ENCODE results near the gene FAM98A. TPM values are rescaled to one million over a fixed set of nuclear protein-coding genes. Genes with fewer than 3 reads are reported as not detected.

The FAM98A gene
- total and polyA plus RNA-seq, 7 donors: 11.8 to 53.2 (median 20.9) TPM

DNA sequence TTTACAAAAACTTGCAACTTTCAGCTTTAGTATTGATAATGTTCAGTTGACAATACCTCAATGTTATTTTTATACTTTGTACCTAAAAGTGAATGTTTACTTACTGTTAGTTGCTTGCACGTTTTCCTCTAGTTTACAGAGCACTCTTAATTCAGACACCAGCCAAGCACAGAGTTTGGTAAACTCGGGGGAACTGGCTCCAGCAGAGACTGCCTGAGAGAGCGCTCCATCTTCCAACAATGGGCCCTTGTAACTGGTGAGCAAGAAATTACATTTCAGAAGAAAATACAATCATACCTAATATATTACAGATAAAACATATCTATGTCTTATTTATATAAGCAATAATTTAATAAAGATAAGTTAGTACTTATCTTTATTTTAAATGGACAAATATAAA, 3.7 kb downstream of the FAM98A start:
- Histone ChIP-seq H3K27me3 (no peaks in the 10 kb centered on the region), H3K36me3 (peaks cover 0 to 45% (median 5%) of the 10 kb centered on the region in 4 donors), H3K4me3 (no peak overlapping the region), H3K4me1 (peaks cover 0 to 26% (median 15%) of the 10 kb centered on the region in 4 donors), H3K9me3 (no peaks in the 10 kb centered on the region), H3K27ac (no peak overlapping the region)
- DNase-seq: no peak
- 59 to 76% methylated on average over 3 of the region's 3 CpGs for WGBS, 2 donors
- TF ChIP-seq EP300 (IDR thresholded peaks at IDR 0.05): no peak
- no peak for TF ChIP-seq POLR2AphosphoS5 (IDR thresholded peaks at IDR 0.05)
- TF ChIP-seq, protein P1, sequence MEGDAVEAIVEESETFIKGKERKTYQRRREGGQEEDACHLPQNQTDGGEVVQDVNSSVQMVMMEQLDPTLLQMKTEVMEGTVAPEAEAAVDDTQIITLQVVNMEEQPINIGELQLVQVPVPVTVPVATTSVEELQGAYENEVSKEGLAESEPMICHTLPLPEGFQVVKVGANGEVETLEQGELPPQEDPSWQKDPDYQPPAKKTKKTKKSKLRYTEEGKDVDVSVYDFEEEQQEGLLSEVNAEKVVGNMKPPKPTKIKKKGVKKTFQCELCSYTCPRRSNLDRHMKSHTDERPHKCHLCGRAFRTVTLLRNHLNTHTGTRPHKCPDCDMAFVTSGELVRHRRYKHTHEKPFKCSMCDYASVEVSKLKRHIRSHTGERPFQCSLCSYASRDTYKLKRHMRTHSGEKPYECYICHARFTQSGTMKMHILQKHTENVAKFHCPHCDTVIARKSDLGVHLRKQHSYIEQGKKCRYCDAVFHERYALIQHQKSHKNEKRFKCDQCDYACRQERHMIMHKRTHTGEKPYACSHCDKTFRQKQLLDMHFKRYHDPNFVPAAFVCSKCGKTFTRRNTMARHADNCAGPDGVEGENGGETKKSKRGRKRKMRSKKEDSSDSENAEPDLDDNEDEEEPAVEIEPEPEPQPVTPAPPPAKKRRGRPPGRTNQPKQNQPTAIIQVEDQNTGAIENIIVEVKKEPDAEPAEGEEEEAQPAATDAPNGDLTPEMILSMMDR (IDR thresholded peaks at IDR 0.05): no peak
- no peak for TF ChIP-seq POLR2A (IDR thresholded peaks at IDR 0.05)
- intact Hi-C loops (cut with DNase I): no loop called here

GRCh38 chr2:33589444-33589843, 9.7 kb downstream of the FAM98A start:
- TF ChIP-seq EP300 (IDR thresholded peaks at IDR 0.05) (no peak), POLR2AphosphoS5 (IDR thresholded peaks at IDR 0.05) (no peak), POLR2A (IDR thresholded peaks at IDR 0.05) (no peak)
- TF ChIP-seq, protein P1 (IDR thresholded peaks at IDR 0.05): no peak
- H3K4me3 ChIP-seq: no peak overlapping the region
- intact Hi-C loops (cut with DNase I): no loop called here
- H3K9me3 ChIP-seq: no peaks in the 10 kb centered on the region
- no peak for DNase-seq
- H3K27me3 ChIP-seq: no peaks in the 10 kb centered on the region
- 22 to 50% methylated on average over 1 of the region's 1 CpG for WGBS, 2 donors
- H3K4me1 ChIP-seq: peaks cover 0 to 41% (median 28%) of the 10 kb centered on the region in 4 donors
- peaks cover 8 to 63% (median 15%) of the 10 kb centered on the region in 4 donors for H3K36me3 ChIP-seq
- H3K27ac ChIP-seq: peak overlapping the region in 3 of 4 donors; percentile 35 to 49 (median 41)

DNA sequence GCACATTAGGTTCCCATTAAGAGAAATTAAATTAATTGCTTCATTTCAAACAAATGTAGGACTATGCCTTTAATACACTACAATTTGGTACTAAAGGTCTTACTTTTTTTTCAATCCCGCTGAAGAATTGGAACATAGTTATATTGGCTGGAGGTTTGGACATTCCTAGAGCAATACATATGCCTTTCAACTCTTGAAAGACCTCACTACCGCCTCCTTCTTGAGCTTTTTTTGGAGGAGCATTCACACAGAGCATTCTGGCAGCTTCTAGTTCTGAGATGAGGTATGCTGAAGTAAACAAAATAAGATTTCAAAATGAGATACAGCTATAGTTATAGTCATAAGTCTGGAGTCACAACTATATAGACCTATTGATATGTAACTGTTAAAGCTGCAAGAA, 10.9 kb downstream of the FAM98A start:
- H3K9me3 ChIP-seq: no peaks in the 10 kb centered on the region
- H3K4me1 ChIP-seq: peaks cover 0 to 41% (median 28%) of the 10 kb centered on the region in 4 donors
- no peaks in the 10 kb centered on the region for H3K27me3 ChIP-seq
- no peak overlapping the region for H3K27ac ChIP-seq
- DNase-seq: no peak
- intact Hi-C loops (cut with DNase I): no loop called here
- TF ChIP-seq EP300 (IDR thresholded peaks at IDR 0.05): no peak
- TF ChIP-seq POLR2A (IDR thresholded peaks at IDR 0.05): no peak
- TF ChIP-seq POLR2AphosphoS5 (IDR thresholded peaks at IDR 0.05): no peak
- TF ChIP-seq, protein P1 (IDR thresholded peaks at IDR 0.05): no peak
- no peak overlapping the region for H3K4me3 ChIP-seq
- peaks cover 8 to 61% (median 18%) of the 10 kb centered on the region in 4 donors for H3K36me3 ChIP-seq
- WGBS, 2 donors: 81 to 82% methylated on average over 2 of the region's 2 CpGs

GRCh38 chr2:33586766-33587165, 12.3 kb downstream of the FAM98A start:
- TF ChIP-seq EP300 (IDR thresholded peaks at IDR 0.05) (no peak), POLR2AphosphoS5 (IDR thresholded peaks at IDR 0.05) (no peak), POLR2A (IDR thresholded peaks at IDR 0.05) (no peak)
- TF ChIP-seq, protein P1 (IDR thresholded peaks at IDR 0.05): no peak
- peaks cover 0 to 41% (median 28%) of the 10 kb centered on the region in 4 donors for H3K4me1 ChIP-seq
- peaks cover 8 to 47% (median 14%) of the 10 kb centered on the region in 4 donors for H3K36me3 ChIP-seq
- H3K27me3 ChIP-seq: no peaks in the 10 kb centered on the region
- H3K9me3 ChIP-seq: no peaks in the 10 kb centered on the region
- peak overlapping the region; percentile 19 to 61 (median 34) for H3K27ac ChIP-seq
- intact Hi-C loops (cut with DNase I): no loop called here
- 79 to 82% methylated on average over 2 of the region's 2 CpGs for WGBS, 2 donors
- no peak overlapping the region for H3K4me3 ChIP-seq
- DNase-seq: no peak

Measured in sigmoid colon (tissue), 7 donors.